ENCODE data around the gene CTAGE6.
"Not testable (repeated sequence)": the region's sequence is repeated elsewhere in the genome, so short reads cannot be mapped to it uniquely, and the experiment has no call there.

CTAGE6 gene

GRCh38 chr7:143757596-143757995 lies at the start of gene CTAGE6:
CTAGE6 (minus strand) TSS chr7:143757696; CDS start chr7:143757658, 38 bp downstream.
- DNase-seq = not testable (repeated sequence)

- not testable (repeated sequence) for DNase-seq
Measured at GRCh38 chr7:143806664-143807071, 49.2 kb upstream of the CTAGE6 start.

- DNase-seq = not testable (repeated sequence)
Measured at GRCh38 chr7:143797896-143798290, 40.4 kb upstream of the CTAGE6 start.

- not testable (repeated sequence) for DNase-seq
Measured at GRCh38 chr7:143797119-143797895, 39.8 kb upstream of the CTAGE6 start.

- not testable (repeated sequence) for DNase-seq
Measured at GRCh38 chr7:143795653-143796052, 38.2 kb upstream of the CTAGE6 start.

- not testable (repeated sequence) for DNase-seq
Measured at GRCh38 chr7:143792633-143793032, 35.1 kb upstream of the CTAGE6 start.

GRCh38 chr7:143785415-143786182 lies 28.1 kb upstream of the CTAGE6 start:
- not testable (repeated sequence) for DNase-seq

- DNase-seq = not testable (repeated sequence)
Measured at GRCh38 chr7:143779591-143779990, 22.1 kb upstream of the CTAGE6 start.

- not testable (repeated sequence) for DNase-seq
Measured at GRCh38 chr7:143772738-143773468, 15.4 kb upstream of the CTAGE6 start.

GRCh38 chr7:143767531-143767930 lies 10.0 kb upstream of the CTAGE6 start:
- DNase-seq = not testable (repeated sequence)

- DNase-seq = not testable (repeated sequence)
Measured at GRCh38 chr7:143765678-143766077, 8.2 kb upstream of the CTAGE6 start.

- not testable (repeated sequence) for DNase-seq
Measured at GRCh38 chr7:143763065-143763464, 5.6 kb upstream of the CTAGE6 start.

- DNase-seq = not testable (repeated sequence)
Measured at GRCh38 chr7:143745340-143745739, 12.2 kb downstream of the CTAGE6 start.

GRCh38 chr7:143737037-143737819 lies 20.3 kb downstream of the CTAGE6 start:
- DNase-seq = peak in 1 of 2 donors; percentile 68

- DNase-seq = no peak
Measured at GRCh38 chr7:143735962-143736361, 21.5 kb downstream of the CTAGE6 start.

GRCh38 chr7:143733876-143734275 lies 23.6 kb downstream of the CTAGE6 start:
- no peak for DNase-seq

- no peak for DNase-seq
Measured at GRCh38 chr7:143728333-143728862, 29.1 kb downstream of the CTAGE6 start.

GRCh38 chr7:143727561-143727960 lies 29.9 kb downstream of the CTAGE6 start:
- not testable (repeated sequence) for DNase-seq

GRCh38 chr7:143726143-143726542 lies 31.4 kb downstream of the CTAGE6 start:
- not testable (repeated sequence) for DNase-seq

- DNase-seq = not testable (repeated sequence)
Measured at GRCh38 chr7:143720335-143720734, 37.2 kb downstream of the CTAGE6 start.

- not testable (repeated sequence) for DNase-seq
Measured at GRCh38 chr7:143715543-143716193, 41.8 kb downstream of the CTAGE6 start.

Data from CD4-positive, alpha-beta T cell treated with Interleukin-4 for 1 hour (primary cell).